Fibroblast of lung (primary cell): ENCODE results near the gene BZW2. TPM values are rescaled to one million over a fixed set of nuclear protein-coding genes. Genes with fewer than 3 reads are reported as not detected.

Source experiments
- DNase-seq, 2 donors: peaks; one replicate each; pipeline versions ENCODE4 v3.0.0 to v3.0.0-alpha.2; 2010; ENCODE audit warnings: low read depth in 2 of 2
- H2AFZ ChIP-seq: 2 replicates; pipeline ENCODE4 v1.5.1; 2012; ENCODE audit warnings: low read length, control low read depth, inconsistent platforms
- H3K27ac ChIP-seq: 2 replicates; pipeline ENCODE4 v1.5.1; 2011; ENCODE audit warnings: low read length, control low read depth; ENCODE audit not compliant: insufficient read depth
- H3K27me3 ChIP-seq: 2 replicates; pipeline ENCODE4 v1.5.1; 2011; ENCODE audit warnings: mild to moderate bottlenecking, low read length; ENCODE audit not compliant: control insufficient read depth, insufficient read depth
- H3K36me3 ChIP-seq: 2 replicates; pipeline ENCODE4 v1.5.1; 2011; ENCODE audit warnings: low read length; ENCODE audit not compliant: control insufficient read depth, insufficient read depth
- H3K4me1 ChIP-seq: 2 replicates; pipeline ENCODE4 v1.5.1; 2011; ENCODE audit warnings: low read length; ENCODE audit not compliant: control insufficient read depth, insufficient read depth; ENCODE audit errors: extremely low read depth
- H3K4me2 ChIP-seq: 2 replicates; pipeline ENCODE4 v1.5.1; 2011; ENCODE audit warnings: low read length, control low read depth; ENCODE audit not compliant: insufficient read depth; ENCODE audit errors: extremely low read depth
- H3K4me3 ChIP-seq, 4 experiments: fragments of 200-600 bp in 1 of 4; sonication (generic) in 1 of 4; replicated peaks in 1 of 4; 2 replicates each; pipeline ENCODE4 v1.5.1; 2011 to 2016; ENCODE audit warnings: low read length in 4 of 4, low read depth in 3 of 4, mild to moderate bottlenecking in 3 of 4, control low read depth in 2 of 4, inconsistent platforms in 1 of 4, mixed read lengths in 1 of 4; ENCODE audit not compliant: insufficient read depth in 1 of 4; ENCODE audit errors: control extremely low read depth in 1 of 4
- H3K79me2 ChIP-seq: 2 replicates; pipeline ENCODE4 v1.5.1; 2012; ENCODE audit warnings: mild to moderate bottlenecking, low read length, inconsistent platforms; ENCODE audit not compliant: control insufficient read depth, insufficient read depth
- H3K9ac ChIP-seq: 2 replicates; pipeline ENCODE4 v1.5.1; 2011; ENCODE audit warnings: mild to moderate bottlenecking, low read length, control low read depth; ENCODE audit not compliant: insufficient read depth
- H3K9me3 ChIP-seq: 2 replicates; pipeline ENCODE4 v1.5.1; 2012; ENCODE audit warnings: low read depth, low read length; ENCODE audit not compliant: control insufficient read depth, insufficient read depth
- H4K20me1 ChIP-seq: 2 replicates; pipeline ENCODE4 v1.5.1; 2011; ENCODE audit warnings: low read length; ENCODE audit not compliant: control insufficient read depth, insufficient read depth; ENCODE audit errors: extremely low read depth
- CTCF ChIP-seq, 2 donors: IDR thresholded peaks in 1 of 2; conservative IDR thresholded peaks in 1 of 2; 1 replicate in 1 of 2; 2 replicates in 1 of 2; pipeline ENCODE4 v1.5.1; 2011 to 2012; ENCODE audit warnings: low read length in 2 of 2, control low read depth in 1 of 2, inconsistent platforms in 1 of 2, low read depth in 1 of 2, mild to moderate bottlenecking in 1 of 2
- EZH2 ChIP-seq: IDR thresholded peaks from 2 replicates; pipeline ENCODE4 v1.5.1; 2012; ENCODE audit warnings: low read length, control low read depth, mild to moderate bottlenecking; ENCODE audit errors: missing control alignments
- polyA plus RNA-seq, 2 donors: library from polyadenylated mRNA; depleted of rRNA in 1 of 2; stranded (reverse) in 1 of 2; unstranded in 1 of 2; fragments of >200 nt; gene quantifications; 2 replicates each; pipeline ENCODE4 v1.2.1, GENCODE V29; 2011 to 2012; ENCODE audit warnings: missing spikeins in 1 of 2
- total RNA-seq: library from RNA; depleted of rRNA; stranded (reverse); fragments of >200 nt; gene quantifications from 2 replicates; pipeline ENCODE4 v1.2.1, GENCODE V29; 2014

BZW2 gene
- total and polyA plus RNA-seq, 2 donors (not counting 1 experiment from before 2014, with no cell fraction given): 43.3 to 88.8 TPM

GRCh38 chr7:16684935-16685334 is 39.0 kb downstream of the BZW2 start:
- Histone ChIP-seq H3K9me3 (no peaks in the 10 kb centered on the region), H4K20me1 (no peaks in the 10 kb centered on the region), H2AFZ (no peak overlapping the region), H3K27me3 (no peaks in the 10 kb centered on the region), H3K36me3 (no peaks in the 10 kb centered on the region), H3K79me2 (no peaks in the 10 kb centered on the region), H3K9ac (no peak overlapping the region), H3K27ac (no peak overlapping the region), H3K4me2 (no peak overlapping the region), H3K4me3 (no peak overlapping the region), H3K4me1 (no peaks in the 10 kb centered on the region)
- DNase-seq: no peak
- TF ChIP-seq CTCF (conservative IDR thresholded peaks at IDR 0.05 in 1 of 2, IDR thresholded peaks at IDR 0.05 in 1 of 2; ENCODE audit: low read depth in 1 of 2, low read length in 2 of 2): no peak
- no peak for TF ChIP-seq EZH2

GRCh38 chr7:16685535-16685934 is 39.6 kb downstream of the BZW2 start:
- Histone ChIP-seq H3K4me3 (no peak overlapping the region), H4K20me1 (no peaks in the 10 kb centered on the region), H3K79me2 (no peaks in the 10 kb centered on the region), H3K9ac (no peak overlapping the region), H3K4me2 (no peak overlapping the region), H2AFZ (no peak overlapping the region), H3K27me3 (no peaks in the 10 kb centered on the region), H3K27ac (no peak overlapping the region), H3K9me3 (no peaks in the 10 kb centered on the region), H3K36me3 (no peaks in the 10 kb centered on the region), H3K4me1 (no peaks in the 10 kb centered on the region)
- no peak for TF ChIP-seq EZH2
- no peak for TF ChIP-seq CTCF (conservative IDR thresholded peaks at IDR 0.05 in 1 of 2, IDR thresholded peaks at IDR 0.05 in 1 of 2; ENCODE audit: low read depth in 1 of 2, low read length in 2 of 2)
- DNase-seq: no peak

GRCh38 chr7:16688249-16688648 is 42.3 kb downstream of the BZW2 start:
- H4K20me1 ChIP-seq: no peaks in the 10 kb centered on the region
- H3K9me3 ChIP-seq: no peaks in the 10 kb centered on the region
- no peak overlapping the region for H3K9ac ChIP-seq
- no peak overlapping the region for H3K4me3 ChIP-seq
- H3K27me3 ChIP-seq: no peaks in the 10 kb centered on the region
- DNase-seq: no peak
- H3K27ac ChIP-seq: no peak overlapping the region
- H3K36me3 ChIP-seq: no peaks in the 10 kb centered on the region
- H3K79me2 ChIP-seq: no peaks in the 10 kb centered on the region
- H3K4me1 ChIP-seq: no peaks in the 10 kb centered on the region
- TF ChIP-seq CTCF (conservative IDR thresholded peaks at IDR 0.05 in 1 of 2, IDR thresholded peaks at IDR 0.05 in 1 of 2; ENCODE audit: low read depth in 1 of 2, low read length in 2 of 2) (peak in 1 of 2 donors; percentile 6), EZH2 (no peak)
- no peak overlapping the region for H2AFZ ChIP-seq
- H3K4me2 ChIP-seq: no peak overlapping the region
